ENCODE results near the gene AADAC. TPM values are rescaled to one million over a fixed set of nuclear protein-coding genes. Genes with fewer than 3 reads are reported as not detected.
"Not testable (repeated sequence)": the region's sequence is repeated elsewhere in the genome, so short reads cannot be mapped to it uniquely, and the experiment has no call there.

AADAC gene
- total RNA-seq, 1 donor from 2014 or later: not detected

GRCh38 chr3:151806838-151807237 is 7.1 kb upstream of the AADAC start:
- Mint-ChIP-seq H3K36me3 (ENCODE audit: low read depth) (peaks cover 4% of the 10 kb centered on the region), H3K4me3 (ENCODE audit: unreplicated experiment) (no peak overlapping the region), H3K27ac (ENCODE audit: unreplicated experiment) (no peak overlapping the region)

DNA sequence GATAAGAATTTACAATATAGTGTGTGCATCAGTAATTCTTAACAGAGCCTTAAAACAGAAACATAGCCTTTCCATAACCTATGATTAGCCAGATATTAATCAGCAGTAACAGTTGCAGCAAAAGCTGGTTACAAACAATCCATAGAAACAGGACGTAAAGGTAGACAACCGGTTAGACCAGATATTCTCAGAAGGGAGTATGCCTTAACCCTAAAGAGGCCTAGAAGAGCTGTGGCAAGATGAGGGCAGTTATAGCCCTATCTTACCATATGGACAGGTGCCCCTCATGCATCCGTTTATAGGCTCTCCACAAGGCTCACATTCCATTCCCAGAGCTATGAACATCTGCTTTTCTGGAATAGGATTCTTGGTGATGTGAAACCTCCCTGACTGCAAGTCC is 5.0 kb upstream of the AADAC start:
- not testable (repeated sequence) for H3K27me3 Mint-ChIP-seq (ENCODE audit: low read depth); H3K4me1 Mint-ChIP-seq (ENCODE audit: low read depth); H3K4me3 Mint-ChIP-seq (ENCODE audit: unreplicated experiment); DNase-seq (ENCODE audit: low spot score); H3K27ac Mint-ChIP-seq (ENCODE audit: unreplicated experiment); H3K36me3 Mint-ChIP-seq (ENCODE audit: low read depth)
- H3K9me3 Mint-ChIP-seq (ENCODE audit: low read depth): peaks cover 13% of the 10 kb centered on the region

More at GRCh38 chr3:151806838-151807237, 7.1 kb upstream of the AADAC start:
- peaks cover 13% of the 10 kb centered on the region for H3K9me3 Mint-ChIP-seq (ENCODE audit: low read depth)
- TF ChIP-seq, protein P1, sequence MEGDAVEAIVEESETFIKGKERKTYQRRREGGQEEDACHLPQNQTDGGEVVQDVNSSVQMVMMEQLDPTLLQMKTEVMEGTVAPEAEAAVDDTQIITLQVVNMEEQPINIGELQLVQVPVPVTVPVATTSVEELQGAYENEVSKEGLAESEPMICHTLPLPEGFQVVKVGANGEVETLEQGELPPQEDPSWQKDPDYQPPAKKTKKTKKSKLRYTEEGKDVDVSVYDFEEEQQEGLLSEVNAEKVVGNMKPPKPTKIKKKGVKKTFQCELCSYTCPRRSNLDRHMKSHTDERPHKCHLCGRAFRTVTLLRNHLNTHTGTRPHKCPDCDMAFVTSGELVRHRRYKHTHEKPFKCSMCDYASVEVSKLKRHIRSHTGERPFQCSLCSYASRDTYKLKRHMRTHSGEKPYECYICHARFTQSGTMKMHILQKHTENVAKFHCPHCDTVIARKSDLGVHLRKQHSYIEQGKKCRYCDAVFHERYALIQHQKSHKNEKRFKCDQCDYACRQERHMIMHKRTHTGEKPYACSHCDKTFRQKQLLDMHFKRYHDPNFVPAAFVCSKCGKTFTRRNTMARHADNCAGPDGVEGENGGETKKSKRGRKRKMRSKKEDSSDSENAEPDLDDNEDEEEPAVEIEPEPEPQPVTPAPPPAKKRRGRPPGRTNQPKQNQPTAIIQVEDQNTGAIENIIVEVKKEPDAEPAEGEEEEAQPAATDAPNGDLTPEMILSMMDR (IDR thresholded peaks at IDR 0.05): no peak
- no peaks in the 10 kb centered on the region for H3K27me3 Mint-ChIP-seq (ENCODE audit: low read depth)
- H3K4me1 Mint-ChIP-seq (ENCODE audit: low read depth): no peaks in the 10 kb centered on the region
- no peak for DNase-seq (ENCODE audit: low spot score)

DNA sequence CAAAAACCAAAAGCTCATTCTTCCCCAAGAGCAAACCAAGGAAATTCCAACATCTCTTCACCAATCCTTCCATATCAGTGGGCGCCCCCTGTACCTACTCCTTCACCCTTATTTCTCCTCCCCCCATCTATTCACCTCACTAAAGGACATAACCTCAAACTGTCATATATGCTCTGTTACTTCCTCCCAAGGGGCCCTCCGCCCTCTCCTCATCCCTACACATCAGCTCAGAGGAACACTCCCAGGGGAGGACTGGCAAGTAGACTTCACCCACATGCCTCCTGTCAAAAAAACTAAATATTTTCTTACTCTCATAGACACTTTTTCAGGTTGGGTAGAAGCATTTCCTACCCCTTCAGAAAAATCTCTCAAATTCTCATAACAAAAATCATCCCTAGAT is 2.4 kb upstream of the AADAC start:
- peaks cover 3% of the 10 kb centered on the region for H3K4me1 Mint-ChIP-seq (ENCODE audit: low read depth)
- H3K9me3 Mint-ChIP-seq (ENCODE audit: low read depth): peaks cover 13% of the 10 kb centered on the region
- H3K36me3 Mint-ChIP-seq (ENCODE audit: low read depth): peaks cover 4% of the 10 kb centered on the region
- no peaks in the 10 kb centered on the region for H3K27me3 Mint-ChIP-seq (ENCODE audit: low read depth)
- no peak overlapping the region for H3K27ac Mint-ChIP-seq (ENCODE audit: unreplicated experiment)
- TF ChIP-seq, protein P1 (IDR thresholded peaks at IDR 0.05): no peak
- H3K4me3 Mint-ChIP-seq (ENCODE audit: unreplicated experiment): no peak overlapping the region
- DNase-seq (ENCODE audit: low spot score): no peak

DNA sequence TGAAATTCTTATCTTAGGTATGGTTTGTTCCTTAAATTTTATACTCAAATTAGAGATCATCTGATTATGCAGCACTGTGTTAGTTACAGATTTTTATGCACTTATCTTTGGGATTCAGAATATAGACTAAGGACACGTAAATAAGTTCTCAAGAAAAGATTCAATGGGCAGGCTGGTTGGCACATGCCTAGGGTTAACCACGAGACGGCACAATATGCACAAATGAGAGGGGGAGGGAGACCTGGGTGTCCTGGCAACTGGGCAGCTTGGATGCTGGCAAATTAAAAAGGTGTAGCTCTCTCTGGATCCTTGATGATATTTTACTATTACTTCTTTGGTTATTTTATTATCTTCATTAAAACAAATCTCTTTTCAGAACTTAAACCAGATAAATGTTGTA is 672 bp downstream of the AADAC start:
- H3K9me3 Mint-ChIP-seq (ENCODE audit: low read depth): no peaks in the 10 kb centered on the region
- H3K36me3 Mint-ChIP-seq (ENCODE audit: low read depth): no peaks in the 10 kb centered on the region
- peaks cover 2% of the 10 kb centered on the region for H3K27me3 Mint-ChIP-seq (ENCODE audit: low read depth)
- H3K4me1 Mint-ChIP-seq (ENCODE audit: low read depth): peaks cover 3% of the 10 kb centered on the region
- TF ChIP-seq, protein P1 (IDR thresholded peaks at IDR 0.05): no peak
- DNase-seq (ENCODE audit: low spot score): no peak
- no peak overlapping the region for H3K27ac Mint-ChIP-seq (ENCODE audit: unreplicated experiment)
- H3K4me3 Mint-ChIP-seq (ENCODE audit: unreplicated experiment): no peak overlapping the region

DNA sequence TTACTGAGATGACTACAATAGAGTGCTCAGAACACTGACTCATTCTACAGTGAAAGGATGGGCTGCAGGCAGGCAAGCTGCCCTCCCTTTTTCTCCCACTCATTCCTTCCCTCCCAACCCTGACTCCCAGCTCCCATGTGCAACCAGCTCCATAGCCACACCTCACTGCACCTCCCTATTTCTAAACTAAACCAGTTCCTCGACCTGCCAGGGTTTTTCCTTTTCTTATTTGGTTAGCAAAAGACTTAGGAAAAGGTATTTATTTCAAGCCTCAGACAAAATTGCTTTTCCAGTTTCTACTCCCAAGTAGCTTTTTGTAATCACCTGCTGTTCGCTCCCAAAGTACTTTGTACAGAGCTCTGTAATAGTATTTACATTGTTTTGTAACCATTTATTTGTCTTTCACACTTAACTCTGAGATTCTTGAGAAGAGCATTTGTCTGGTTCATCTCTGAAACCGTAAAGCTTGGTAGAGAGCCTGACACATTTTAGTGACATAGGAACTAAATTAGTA is 2.2 kb downstream of the AADAC start:
- Mint-ChIP-seq H3K27ac (ENCODE audit: unreplicated experiment) (no peak overlapping the region), H3K9me3 (ENCODE audit: low read depth) (no peaks in the 10 kb centered on the region), H3K27me3 (ENCODE audit: low read depth) (peaks cover 2% of the 10 kb centered on the region), H3K36me3 (ENCODE audit: low read depth) (no peaks in the 10 kb centered on the region), H3K4me1 (ENCODE audit: low read depth) (peaks cover 3% of the 10 kb centered on the region), H3K4me3 (ENCODE audit: unreplicated experiment) (no peak overlapping the region)
- DNase-seq (ENCODE audit: low spot score): no peak
- TF ChIP-seq, protein P1 (IDR thresholded peaks at IDR 0.05): no peak

- Mint-ChIP-seq H3K4me1 (ENCODE audit: low read depth) (peaks cover 3% of the 10 kb centered on the region), H3K9me3 (ENCODE audit: low read depth) (no peaks in the 10 kb centered on the region), H3K4me3 (ENCODE audit: unreplicated experiment) (no peak overlapping the region), H3K36me3 (ENCODE audit: low read depth) (no peaks in the 10 kb centered on the region), H3K27ac (ENCODE audit: unreplicated experiment) (no peak overlapping the region), H3K27me3 (ENCODE audit: low read depth) (peaks cover 2% of the 10 kb centered on the region)
- DNase-seq (ENCODE audit: low spot score): no peak
- TF ChIP-seq, protein P1 (IDR thresholded peaks at IDR 0.05): no peak
These were observed 3.6 kb downstream of the AADAC start for GRCh38 chr3:151817473-151817872.

All from chondrocyte (in vitro differentiated cells).